ENCODE measurements around the gene CD8B. TPM values are rescaled to one million over a fixed set of nuclear protein-coding genes. Genes with fewer than 3 reads are reported as not detected.

CD8B gene
- total RNA-seq, 4 donors from 2014 or later, result 5.1 TPM; not detected in 3

DNA sequence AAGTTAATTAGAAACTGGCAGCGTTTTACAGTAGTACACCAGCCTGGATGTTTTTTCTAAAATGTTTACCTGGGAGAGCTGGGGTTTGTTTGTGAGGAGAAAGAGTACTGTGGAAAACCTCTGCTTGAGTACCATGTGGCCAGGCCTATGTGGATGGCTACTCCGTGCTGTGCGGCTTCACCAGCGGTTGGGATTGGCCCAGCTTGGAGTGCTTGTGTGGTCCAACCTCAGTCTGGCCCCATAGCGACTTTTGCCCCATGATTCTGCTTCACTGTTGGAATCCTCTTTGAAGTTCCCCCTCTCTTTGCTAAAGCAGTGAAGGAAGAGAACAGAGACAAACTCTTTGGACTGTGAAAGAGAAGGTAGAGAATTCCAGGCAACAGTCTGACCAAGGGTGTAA lies 86.8 kb downstream of the CD8B start:
- Histone ChIP-seq H3K9me3 (no peaks in the 10 kb centered on the region), H3K36me3 (peaks cover 0 to 50% (median 8%) of the 10 kb centered on the region in 4 donors), H3K4me3 (no peak overlapping the region), H3K27me3 (no peaks in the 10 kb centered on the region), H3K4me1 (no peaks in the 10 kb centered on the region), H3K27ac (no peak overlapping the region)
- intact Hi-C loops (cut with DNase I; ENCODE audit: low total_unique reads) (no loop called here), in situ Hi-C loops (cut with MboI; ENCODE audit: low pct_ligation_motif_present in 1 of 4, low pct_unique_long_range_greater_than_20kb in 1 of 4, low sequenced_read_pairs in 3 of 4) (no loop called here)
- 60 to 74% methylated on average over 1 to 5 of the region's 5 CpGs for WGBS, 2 donors (ENCODE audit: low coverage in 1 of 2)
- TF ChIP-seq EP300 (IDR thresholded peaks at IDR 0.05; ENCODE audit: low read depth) (no peak), POLR2A (IDR thresholded peaks at IDR 0.05) (no peak), POLR2AphosphoS5 (IDR thresholded peaks at IDR 0.05) (no peak)
- TF ChIP-seq, protein P1, sequence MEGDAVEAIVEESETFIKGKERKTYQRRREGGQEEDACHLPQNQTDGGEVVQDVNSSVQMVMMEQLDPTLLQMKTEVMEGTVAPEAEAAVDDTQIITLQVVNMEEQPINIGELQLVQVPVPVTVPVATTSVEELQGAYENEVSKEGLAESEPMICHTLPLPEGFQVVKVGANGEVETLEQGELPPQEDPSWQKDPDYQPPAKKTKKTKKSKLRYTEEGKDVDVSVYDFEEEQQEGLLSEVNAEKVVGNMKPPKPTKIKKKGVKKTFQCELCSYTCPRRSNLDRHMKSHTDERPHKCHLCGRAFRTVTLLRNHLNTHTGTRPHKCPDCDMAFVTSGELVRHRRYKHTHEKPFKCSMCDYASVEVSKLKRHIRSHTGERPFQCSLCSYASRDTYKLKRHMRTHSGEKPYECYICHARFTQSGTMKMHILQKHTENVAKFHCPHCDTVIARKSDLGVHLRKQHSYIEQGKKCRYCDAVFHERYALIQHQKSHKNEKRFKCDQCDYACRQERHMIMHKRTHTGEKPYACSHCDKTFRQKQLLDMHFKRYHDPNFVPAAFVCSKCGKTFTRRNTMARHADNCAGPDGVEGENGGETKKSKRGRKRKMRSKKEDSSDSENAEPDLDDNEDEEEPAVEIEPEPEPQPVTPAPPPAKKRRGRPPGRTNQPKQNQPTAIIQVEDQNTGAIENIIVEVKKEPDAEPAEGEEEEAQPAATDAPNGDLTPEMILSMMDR (IDR thresholded peaks at IDR 0.05), result no peak
- DNase-seq, result no peak

DNA sequence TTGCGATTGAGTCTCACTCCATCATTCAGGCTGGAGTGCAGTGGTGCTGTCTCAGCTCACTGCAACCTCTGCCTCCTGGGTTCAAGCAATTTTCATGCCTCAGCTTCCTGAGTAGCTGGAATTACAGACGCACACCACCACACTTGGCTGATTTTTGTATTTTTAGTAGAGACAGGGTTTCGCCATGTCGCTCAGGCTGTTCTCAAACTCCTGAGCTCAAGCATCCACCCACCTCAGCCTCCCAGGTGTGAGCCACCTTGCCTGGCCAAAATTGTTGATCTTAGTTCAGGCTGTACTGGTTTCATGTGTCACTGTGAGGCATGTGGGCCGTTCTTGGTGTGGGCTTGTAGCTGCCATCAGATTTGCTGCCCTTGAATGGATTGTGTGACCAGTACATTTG lies 89.1 kb downstream of the CD8B start:
- Histone ChIP-seq H3K4me1 (no peaks in the 10 kb centered on the region), H3K27me3 (no peaks in the 10 kb centered on the region), H3K27ac (no peak overlapping the region), H3K4me3 (no peak overlapping the region), H3K9me3 (no peaks in the 10 kb centered on the region), H3K36me3 (peaks cover 0 to 59% (median 8%) of the 10 kb centered on the region in 4 donors)
- DNase-seq, result no peak
- intact Hi-C loops (cut with DNase I; ENCODE audit: low total_unique reads) (no loop called here), in situ Hi-C loops (cut with MboI; ENCODE audit: low pct_ligation_motif_present in 1 of 4, low pct_unique_long_range_greater_than_20kb in 1 of 4, low sequenced_read_pairs in 3 of 4) (no loop called here)
- no peak for TF ChIP-seq EP300 (IDR thresholded peaks at IDR 0.05; ENCODE audit: low read depth)
- no peak for TF ChIP-seq POLR2A (IDR thresholded peaks at IDR 0.05)
- WGBS, 2 donors (ENCODE audit: low coverage in 1 of 2), result 81 to 100% methylated on average over 1 to 5 of the region's 5 CpGs

DNA sequence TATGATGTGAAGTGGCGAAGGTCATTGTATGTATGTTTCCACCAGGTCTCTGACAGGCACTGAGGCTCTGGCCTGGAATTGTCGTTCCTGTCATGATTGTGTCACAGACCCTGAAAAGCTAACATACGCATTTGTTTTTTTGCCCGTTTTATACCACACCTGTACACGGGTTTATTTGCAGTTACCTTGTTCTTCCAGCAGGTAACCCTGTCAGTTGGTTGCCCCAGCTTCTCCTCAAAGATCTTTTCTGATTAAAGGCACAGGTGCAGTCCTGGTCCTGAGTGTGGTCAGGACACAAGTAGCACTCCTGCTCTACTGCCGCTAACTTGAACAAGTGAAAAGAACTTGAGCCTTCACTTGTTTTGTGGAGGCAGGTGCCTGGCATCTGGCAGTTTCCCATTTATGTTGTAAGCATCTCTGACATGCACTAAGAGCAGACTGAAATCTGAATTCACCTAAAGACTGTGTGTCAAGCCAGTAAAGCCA lies 90.8 kb downstream of the CD8B start:
- no peak for TF ChIP-seq POLR2AphosphoS5 (IDR thresholded peaks at IDR 0.05)
- TF ChIP-seq, protein P1 (IDR thresholded peaks at IDR 0.05), result no peak
- TF ChIP-seq EP300 (IDR thresholded peaks at IDR 0.05; ENCODE audit: low read depth), result no peak
- no peak for TF ChIP-seq POLR2A (IDR thresholded peaks at IDR 0.05)

DNA sequence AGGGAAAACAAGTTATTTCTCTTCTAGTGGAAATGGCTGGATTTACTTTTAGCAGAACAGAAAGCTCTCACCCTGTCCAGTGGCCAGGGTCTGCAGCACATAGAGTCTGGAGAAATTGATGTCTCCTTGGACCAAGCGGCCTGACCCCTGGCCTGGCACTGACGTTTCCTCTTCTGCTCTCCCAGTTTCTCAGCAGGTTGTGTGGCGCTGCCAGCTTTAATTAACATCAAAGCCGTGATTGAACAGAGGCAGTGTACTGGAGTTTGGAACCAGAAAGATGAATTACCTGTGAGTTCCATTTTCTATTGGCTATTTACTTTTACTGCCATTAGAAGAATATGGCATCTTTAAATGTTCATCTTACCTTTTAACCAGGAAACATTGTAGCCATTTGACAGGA lies 91.8 kb downstream of the CD8B start:
- TF ChIP-seq EP300 (IDR thresholded peaks at IDR 0.05; ENCODE audit: low read depth), result no peak
- TF ChIP-seq POLR2A (IDR thresholded peaks at IDR 0.05), result no peak
- TF ChIP-seq POLR2AphosphoS5 (IDR thresholded peaks at IDR 0.05), result no peak
- TF ChIP-seq, protein P1 (IDR thresholded peaks at IDR 0.05), result no peak
- no peak overlapping the region for H3K27ac ChIP-seq
- no peaks in the 10 kb centered on the region for H3K9me3 ChIP-seq
- intact Hi-C loops (cut with DNase I; ENCODE audit: low total_unique reads), result no loop called here
- H3K4me3 ChIP-seq, result no peak overlapping the region
- no peak for DNase-seq
- H3K4me1 ChIP-seq, result no peaks in the 10 kb centered on the region
- in situ Hi-C loops (cut with MboI; ENCODE audit: low pct_ligation_motif_present in 1 of 4, low pct_unique_long_range_greater_than_20kb in 1 of 4, low sequenced_read_pairs in 3 of 4), result no loop called here
- 73 to 78% methylated on average over 2 to 4 of the region's 4 CpGs for WGBS, 2 donors (ENCODE audit: low coverage in 1 of 2)
- H3K27me3 ChIP-seq, result no peaks in the 10 kb centered on the region
- H3K36me3 ChIP-seq, result peaks cover 0 to 58% (median 10%) of the 10 kb centered on the region in 4 donors

More for the DNA sequence above, 90.8 kb downstream of the CD8B start:
- peaks cover 0 to 60% (median 10%) of the 10 kb centered on the region in 4 donors for H3K36me3 ChIP-seq
- no peaks in the 10 kb centered on the region for H3K27me3 ChIP-seq
- intact Hi-C loops (cut with DNase I; ENCODE audit: low total_unique reads), result no loop called here
- 88 to 91% methylated on average over 4 to 6 of the region's 6 CpGs for whole genome bisulfite sequencing, 2 donors (ENCODE audit: low coverage in 1 of 2)
- H3K9me3 ChIP-seq, result no peaks in the 10 kb centered on the region
- H3K4me1 ChIP-seq, result no peaks in the 10 kb centered on the region
- in situ Hi-C loops (cut with MboI; ENCODE audit: low pct_ligation_motif_present in 1 of 4, low pct_unique_long_range_greater_than_20kb in 1 of 4, low sequenced_read_pairs in 3 of 4), result no loop called here
- no peak overlapping the region for H3K4me3 ChIP-seq
- no peak overlapping the region for H3K27ac ChIP-seq
- no peak for DNase-seq

Measured in transverse colon (tissue), 4 donors.